Stimulated activated naive CD8-positive, alpha-beta T cell treated with anti-CD3 and anti-CD28 coated beads, Interleukin-15, Interleukin-2, amounts not matched to agents 100 U/mL and 50 U/mL, for 24 hours (primary cell): ENCODE measurements around the gene C22orf39.

Experiments used
- ATAC-seq: fragments of 150-1000 bp; cut with Tn5 transposase; one replicate; pipeline ENCODE4 v1.10.0; 2021
- DNase-seq: peaks from one replicate; pipeline ENCODE4 v3.0.0; 2021

Gene C22orf39

DNA sequence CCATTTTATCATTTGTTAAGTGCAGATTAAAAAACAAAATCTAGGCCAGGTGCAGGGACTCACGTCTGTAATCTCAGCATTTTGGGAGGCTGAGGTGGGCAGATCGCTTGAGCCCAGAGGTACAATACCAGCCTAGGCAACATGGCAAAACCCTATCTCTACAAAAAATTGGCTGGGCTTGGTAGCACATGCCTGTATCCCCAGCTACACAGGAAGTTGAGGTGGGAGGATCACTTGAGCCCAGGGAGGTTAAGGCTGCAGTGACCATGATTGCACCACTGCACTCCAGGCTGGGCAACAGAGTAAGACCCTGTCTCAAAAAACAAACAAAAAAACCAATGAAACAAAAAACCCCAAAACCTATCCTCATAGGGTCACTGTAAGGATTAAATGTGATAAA is 48.9 kb downstream of the C22orf39 start:
- ATAC-seq = no peak

DNA sequence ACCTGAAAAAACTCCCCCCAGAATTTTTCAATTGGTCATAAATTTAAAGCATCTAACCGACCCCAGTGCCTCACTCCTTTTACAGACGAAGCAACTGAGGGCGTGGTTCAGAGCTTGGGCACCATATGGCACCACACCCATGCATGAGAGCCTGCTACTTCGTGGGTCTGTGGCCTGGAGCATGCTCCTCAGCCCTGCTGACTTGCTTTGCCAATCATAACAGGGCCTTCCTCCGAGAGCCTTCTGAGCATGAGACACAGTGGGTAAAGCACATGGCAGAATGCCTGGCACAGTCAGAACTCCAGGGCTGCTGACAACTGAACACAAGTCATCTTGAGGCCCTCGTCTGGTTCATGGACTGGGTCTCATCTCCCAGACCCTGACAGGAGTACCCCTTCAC is 49.3 kb downstream of the C22orf39 start:
- no peak for ATAC-seq
- no peak for DNase-seq

More for the DNA sequence above, 48.9 kb downstream of the C22orf39 start:
- no peak for DNase-seq

DNA sequence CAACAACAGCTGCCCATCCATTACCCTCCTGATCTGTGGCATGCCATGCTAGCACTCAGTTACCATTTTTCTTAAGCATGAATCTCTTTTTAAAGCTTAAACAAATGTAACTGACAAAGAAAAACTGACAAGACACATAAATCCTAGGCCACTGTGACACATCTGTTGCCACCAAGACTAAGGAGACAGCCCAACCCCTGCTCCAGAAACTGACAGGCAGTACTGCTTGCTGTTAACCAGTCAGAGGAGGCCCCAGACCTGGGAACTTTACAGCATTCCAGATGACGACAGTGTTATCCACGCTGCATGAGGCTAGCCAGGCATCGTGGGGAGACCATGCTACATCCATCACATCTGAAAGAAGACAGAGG is 49.8 kb downstream of the C22orf39 start:
- DNase-seq = no peak

DNA sequence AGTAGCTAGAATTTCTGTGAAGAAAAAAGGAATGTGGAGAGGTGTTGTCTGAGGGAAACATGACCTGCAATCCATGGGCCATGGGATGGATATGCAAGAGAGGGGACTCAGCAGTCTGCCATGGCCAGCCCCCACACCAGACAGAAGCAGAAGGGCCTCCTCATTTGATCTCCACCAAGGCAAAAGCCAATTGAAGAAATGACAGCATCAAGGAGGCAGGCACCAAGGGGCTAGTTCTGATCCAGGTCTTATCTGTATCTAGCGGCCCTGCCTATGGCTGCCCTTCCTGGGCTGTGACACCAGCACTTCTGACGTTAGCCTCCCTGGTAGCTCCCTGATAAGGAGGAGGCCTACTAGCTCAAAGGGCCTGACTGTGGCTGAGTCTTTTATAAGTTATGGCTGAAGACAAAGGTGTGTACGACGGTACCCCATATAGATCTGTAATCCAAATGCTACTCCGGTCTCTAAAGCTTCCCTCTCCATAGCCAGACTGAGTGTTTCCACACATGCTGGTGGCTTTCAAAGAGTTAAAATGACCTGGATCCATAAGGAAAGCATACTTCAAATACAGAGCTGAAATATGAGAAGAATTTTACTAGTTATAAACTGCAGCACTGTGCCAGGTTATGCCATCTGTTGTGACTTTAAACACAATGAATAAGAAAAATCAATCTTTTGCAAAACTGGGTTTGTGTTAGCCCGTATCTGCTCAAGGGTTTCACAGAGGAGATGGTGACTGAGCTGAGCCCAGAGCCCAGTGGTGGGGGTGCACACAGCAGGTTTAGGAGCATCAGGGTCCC is 50.4 kb downstream of the C22orf39 start:
- ATAC-seq = no peak
- no peak for DNase-seq

More for the DNA sequence above, 49.8 kb downstream of the C22orf39 start:
- ATAC-seq = no peak

DNA sequence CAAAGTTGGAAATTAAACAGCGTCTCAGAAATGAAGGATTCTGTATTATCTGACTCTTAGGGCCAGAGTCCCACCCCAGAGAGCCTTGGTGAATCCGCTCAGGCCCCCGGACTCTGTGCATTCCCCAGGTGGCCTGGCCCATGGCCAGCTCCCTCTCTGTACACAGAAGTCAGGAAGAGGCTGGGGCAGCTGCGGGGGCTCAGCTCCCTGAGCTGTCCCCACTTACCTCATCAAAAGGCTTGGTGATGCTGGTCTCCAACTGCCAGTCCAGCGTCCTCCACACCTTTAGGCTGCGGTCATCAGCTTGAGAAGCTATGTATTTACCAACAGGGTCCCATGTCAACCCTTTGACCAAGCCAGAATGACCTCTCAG is 51.0 kb downstream of the C22orf39 start:
- ATAC-seq = no peak

DNA sequence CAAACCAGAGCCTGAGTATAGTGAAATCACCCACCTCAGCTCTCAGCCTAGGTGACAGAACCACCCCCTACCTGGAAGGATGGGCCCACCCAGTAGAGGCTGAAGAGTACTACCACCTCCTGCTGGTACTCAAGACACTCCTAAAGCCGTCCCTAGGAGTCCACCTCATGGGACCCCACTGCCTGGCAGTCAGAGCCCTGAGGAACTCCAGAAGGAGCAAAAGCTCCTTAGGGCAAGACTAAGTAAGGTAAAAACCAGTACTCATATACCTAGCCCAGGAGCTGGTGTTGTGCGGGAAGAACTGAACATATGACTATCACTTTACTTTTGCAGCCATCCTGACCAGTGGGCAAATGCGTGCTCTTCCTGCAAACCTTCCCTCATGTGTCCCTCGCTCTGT is 52.2 kb downstream of the C22orf39 start:
- ATAC-seq (no peak), DNase-seq (no peak)

More for the DNA sequence above, 51.0 kb downstream of the C22orf39 start:
- no peak for DNase-seq

DNA sequence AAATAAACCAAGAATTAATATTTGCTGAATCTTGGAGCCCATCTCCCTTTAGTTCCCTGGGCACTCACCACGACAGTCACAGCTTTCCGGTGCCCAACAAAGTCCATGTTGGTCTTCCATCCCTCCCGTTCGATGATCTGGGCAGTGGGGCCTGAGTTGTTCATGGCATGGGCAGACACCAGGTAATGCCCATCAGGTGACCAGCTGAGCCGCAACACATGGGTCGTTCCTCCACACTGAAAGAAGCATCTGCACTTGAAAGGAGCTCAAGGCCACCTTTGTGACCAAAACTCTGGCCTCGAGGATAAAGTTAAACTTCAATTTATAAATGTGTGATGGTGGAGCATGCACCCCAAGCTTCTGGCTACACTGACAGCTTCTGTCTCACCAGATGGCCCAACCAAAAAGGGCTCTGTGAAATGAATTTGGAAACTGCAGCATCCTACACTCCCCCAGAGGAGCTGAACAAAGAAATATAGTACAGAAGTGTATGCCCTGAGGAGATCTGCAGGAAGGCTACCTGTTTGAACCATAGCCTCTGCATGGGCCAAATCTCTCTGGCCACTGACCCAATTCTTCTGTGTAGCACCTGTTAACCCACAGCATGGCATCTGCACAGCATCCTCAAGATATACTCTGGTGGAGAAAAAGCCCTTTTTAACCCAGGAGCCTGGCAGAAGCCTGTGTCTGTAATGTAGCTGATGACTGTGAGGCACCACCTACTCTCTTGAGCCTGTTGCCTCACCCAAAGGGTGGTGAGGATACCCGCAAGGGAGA is 53.0 kb downstream of the C22orf39 start:
- no peak for DNase-seq
- no peak for ATAC-seq

DNA sequence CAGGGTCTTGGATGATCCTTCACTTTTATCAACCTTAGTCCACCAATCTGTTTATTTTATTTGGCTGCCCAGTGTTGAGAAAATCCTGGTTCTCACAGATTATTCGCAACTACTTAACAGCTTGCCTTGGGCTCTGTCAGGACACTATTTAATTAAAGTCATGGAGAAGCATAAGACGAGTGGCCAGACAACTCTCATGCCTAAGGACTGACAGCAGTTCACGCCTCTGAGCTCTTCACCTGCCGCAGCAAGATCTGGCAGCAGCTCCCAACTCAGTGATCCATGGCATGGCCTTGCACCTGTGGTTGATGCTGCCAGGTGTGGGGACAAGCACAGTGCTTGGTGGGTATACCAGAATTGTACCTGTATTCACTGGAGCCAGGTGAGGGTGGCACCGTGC is 53.8 kb downstream of the C22orf39 start:
- DNase-seq = no peak
- no peak for ATAC-seq
